Right lobe of liver (tissue), 6 donors: Measurements from ENCODE around the gene CBL. TPM values are rescaled to one million over a fixed set of nuclear protein-coding genes. Genes with fewer than 3 reads are reported as not detected.

ENCODE experiments used
- ATAC-seq, 4 donors: fragments of 200-7000 bp; cut with Tn5 transposase; one replicate each; pipeline ENCODE4 v1.9.1; 2020; ENCODE audit warnings: mild to moderate bottlenecking in 4 of 4, moderate library complexity in 4 of 4
- DNase-seq, 3 donors: peaks; one replicate each; pipeline ENCODE4 v3.0.0-alpha.2; 2020
- H3K27ac ChIP-seq, 3 donors: fragments of 200-600 bp; one replicate each; pipeline ENCODE4 v1.8.0; 2022
- H3K27me3 ChIP-seq, 2 donors: fragments of 200-600 bp; one replicate each; pipeline ENCODE4 v1.8.0; 2022
- H3K36me3 ChIP-seq, 4 donors: fragments of 200-600 bp; sonication (generic) in 1 of 4; one replicate each; pipeline versions ENCODE4 v1.5.1 to v1.8.0; 2017 to 2022; ENCODE audit warnings: control low read depth in 1 of 4
- H3K4me1 ChIP-seq, 4 donors: fragments of 200-600 bp; sonication (generic) in 1 of 4; one replicate each; pipeline versions ENCODE4 v1.5.1 to v1.8.0; 2017 to 2022; ENCODE audit warnings: control low read depth in 1 of 4
- H3K4me3 ChIP-seq, 3 donors: fragments of 200-600 bp; one replicate each; pipeline ENCODE4 v1.8.0; 2022
- H3K9me3 ChIP-seq, 4 donors: fragments of 200-600 bp; sonication (generic) in 1 of 4; one replicate each; pipeline versions ENCODE4 v1.5.1 to v1.8.0; 2017 to 2022; ENCODE audit warnings: control low read depth in 1 of 4
- POLR2A ChIP-seq: fragments of 450-650 bp; IDR thresholded peaks from one replicate; pipeline ENCODE4 v1.6.1; 2017; ENCODE audit warnings: antibody characterized with exemption, mild to moderate bottlenecking
- WGBS: methylation state at CpG from one replicate; pipeline ENCODE4 v1.1.6; 2018; ENCODE audit warnings: low coverage, low lambda C conversion rate; ENCODE audit not compliant: insufficient coverage; ENCODE audit errors: missing lambda C conversion rate; 5-methylcytosine and 5-hydroxymethylcytosine counted together
- intact Hi-C, 2 donors: fragments of 100-400 bp; cut with DNase I; formaldehyde crosslinking; loops; one replicate each; pipeline versions ENCODE4 v1.11.2 to v1.14.1; 2022
- total RNA-seq, 6 experiments: library from RNA; depleted of rRNA in 2 of 6; stranded (reverse); fragments of >200 nt in 2 of 6; fragmentation: NEBNext Ultra II Directional in 3 of 6; extraction: Animal tissue kit (Norgen Biotek cat#: 25700) in 3 of 6; gene quantifications; one replicate each; pipeline versions ENCODE4 v1.1.0 to v1.2.4, GENCODE V29; 2016 to 2023
- TF ChIP-seq, protein P1 (sequence below), 4 donors: fragments of 200-600 bp in 3 of 4; fragments of 450-650 bp in 1 of 4; IDR thresholded peaks; one replicate each; pipeline versions ENCODE4 v1.5.1 to v1.8.0; 2016 to 2022; ENCODE audit warnings: antibody characterized with exemption in 4 of 4, mild to moderate bottlenecking in 2 of 4
- donor health status: DM: no; HTN: yes; CAD: no.
- donor health status: DM: no; HTN: no; CAD: no.
- donor health status: DM: no; HTN: no; CAD: no.
- donor health status: DM: no; HTN: yes; CAD: no.
- donor health status: DM: no; HTN: yes; CAD: no.

The CBL gene
- total RNA-seq, 6 experiments from 2014 or later = 3.1 to 7.1 (median 4.6) TPM

DNA sequence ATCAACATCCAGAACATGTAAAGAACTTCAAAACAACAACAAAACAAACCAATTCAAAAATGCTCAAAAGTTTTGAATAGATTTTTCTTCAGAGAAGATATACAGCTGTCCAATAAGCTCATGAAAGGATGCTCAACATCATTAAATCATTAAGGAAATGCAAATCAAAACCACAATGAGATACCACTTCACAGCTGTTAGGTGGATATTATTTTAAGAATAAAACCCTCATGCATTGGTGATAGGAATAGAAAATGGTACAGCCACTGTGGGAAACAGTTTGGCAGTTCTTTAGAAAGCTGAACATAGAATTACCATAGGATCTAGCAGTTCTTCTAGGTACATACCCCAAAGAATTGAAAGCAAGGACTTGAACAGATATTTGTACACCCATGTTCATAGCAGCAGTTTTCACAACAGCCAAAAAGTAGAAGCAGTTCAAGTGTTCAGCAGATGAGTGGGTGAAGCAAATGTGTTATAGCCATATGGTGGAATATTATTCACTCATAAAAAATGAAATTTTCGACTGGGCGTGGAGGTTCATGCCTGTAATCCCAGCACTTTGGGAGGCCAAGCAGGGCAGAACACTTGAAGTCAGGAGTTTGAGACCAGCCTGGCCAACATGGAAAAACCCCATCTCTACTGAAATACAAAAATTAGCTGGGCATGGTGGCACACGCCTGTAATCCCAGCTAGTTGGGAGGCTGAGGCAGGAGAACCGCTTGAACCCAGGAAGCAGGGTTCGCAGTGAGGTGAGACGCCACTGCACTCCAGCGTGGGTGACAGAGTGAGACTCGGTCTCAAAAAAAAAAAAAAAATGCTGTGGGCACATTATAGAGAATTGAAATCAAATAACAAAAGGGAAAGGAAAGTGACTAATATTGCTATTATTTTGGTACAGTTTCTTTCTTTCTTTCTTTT, 42.9 kb downstream of the CBL start:
- Histone ChIP-seq H3K4me3 (no peak overlapping the region), H3K36me3 (no peaks in the 10 kb centered on the region), H3K27me3 (no peaks in the 10 kb centered on the region), H3K9me3 (no peaks in the 10 kb centered on the region), H3K4me1 (no peaks in the 10 kb centered on the region), H3K27ac (no peak overlapping the region)
- ATAC-seq = no peak
- DNase-seq = no peak
- whole genome bisulfite sequencing = 94% methylated on average over 8 of the region's 8 CpGs
- intact Hi-C loops = no loop called here
- no peak for TF ChIP-seq POLR2A
- TF ChIP-seq, protein P1, sequence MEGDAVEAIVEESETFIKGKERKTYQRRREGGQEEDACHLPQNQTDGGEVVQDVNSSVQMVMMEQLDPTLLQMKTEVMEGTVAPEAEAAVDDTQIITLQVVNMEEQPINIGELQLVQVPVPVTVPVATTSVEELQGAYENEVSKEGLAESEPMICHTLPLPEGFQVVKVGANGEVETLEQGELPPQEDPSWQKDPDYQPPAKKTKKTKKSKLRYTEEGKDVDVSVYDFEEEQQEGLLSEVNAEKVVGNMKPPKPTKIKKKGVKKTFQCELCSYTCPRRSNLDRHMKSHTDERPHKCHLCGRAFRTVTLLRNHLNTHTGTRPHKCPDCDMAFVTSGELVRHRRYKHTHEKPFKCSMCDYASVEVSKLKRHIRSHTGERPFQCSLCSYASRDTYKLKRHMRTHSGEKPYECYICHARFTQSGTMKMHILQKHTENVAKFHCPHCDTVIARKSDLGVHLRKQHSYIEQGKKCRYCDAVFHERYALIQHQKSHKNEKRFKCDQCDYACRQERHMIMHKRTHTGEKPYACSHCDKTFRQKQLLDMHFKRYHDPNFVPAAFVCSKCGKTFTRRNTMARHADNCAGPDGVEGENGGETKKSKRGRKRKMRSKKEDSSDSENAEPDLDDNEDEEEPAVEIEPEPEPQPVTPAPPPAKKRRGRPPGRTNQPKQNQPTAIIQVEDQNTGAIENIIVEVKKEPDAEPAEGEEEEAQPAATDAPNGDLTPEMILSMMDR (IDR thresholded peaks at IDR 0.05) = no peak

DNA sequence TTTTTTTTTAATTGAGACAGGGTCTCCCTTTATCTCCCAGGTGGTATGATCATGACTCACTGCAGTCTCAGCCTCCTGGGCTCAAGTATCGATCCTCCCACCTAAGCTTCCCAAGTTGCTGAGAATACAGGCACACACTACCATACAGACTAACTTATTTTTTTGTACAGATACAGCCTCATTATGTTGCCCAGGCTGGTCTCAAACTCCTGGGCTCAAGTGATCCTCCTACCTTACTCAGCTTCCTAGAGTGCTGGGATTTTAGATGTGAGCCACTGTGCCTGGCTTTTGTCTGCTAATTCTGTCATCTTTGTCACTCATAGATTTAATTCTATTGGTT, 43.5 kb downstream of the CBL start:
- no peak overlapping the region for H3K27ac ChIP-seq
- intact Hi-C loops = no loop called here
- WGBS = 100% methylated on average over 1 of the region's 1 CpG
- H3K36me3 ChIP-seq = no peaks in the 10 kb centered on the region
- no peak for TF ChIP-seq POLR2A
- TF ChIP-seq, protein P1 (IDR thresholded peaks at IDR 0.05) = no peak
- H3K4me1 ChIP-seq = no peaks in the 10 kb centered on the region
- DNase-seq = no peak
- no peaks in the 10 kb centered on the region for H3K27me3 ChIP-seq
- no peaks in the 10 kb centered on the region for H3K9me3 ChIP-seq
- ATAC-seq = no peak
- no peak overlapping the region for H3K4me3 ChIP-seq

DNA sequence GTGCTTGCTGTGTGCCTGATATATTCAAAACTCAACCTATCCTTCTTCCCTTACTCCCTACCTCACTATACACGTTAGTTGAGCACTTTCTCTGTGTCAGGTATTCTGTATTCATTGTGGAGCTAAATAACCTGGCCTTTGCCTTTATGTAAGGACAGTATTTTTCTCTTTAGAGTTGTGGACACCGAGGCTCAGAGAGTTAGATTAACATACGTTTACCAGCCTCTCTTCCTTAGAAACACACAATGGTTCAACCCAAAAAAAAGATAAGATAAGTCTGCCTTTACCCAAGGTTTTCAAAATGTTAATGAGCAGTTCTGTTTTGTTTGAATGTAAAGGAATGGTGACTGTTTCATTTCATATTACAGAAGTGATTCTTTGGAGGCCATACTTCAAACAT, 45.0 kb downstream of the CBL start:
- no peak overlapping the region for H3K27ac ChIP-seq
- H3K36me3 ChIP-seq = no peaks in the 10 kb centered on the region
- intact Hi-C loops = no loop called here
- H3K4me1 ChIP-seq = no peaks in the 10 kb centered on the region
- H3K4me3 ChIP-seq = no peak overlapping the region
- DNase-seq (no peak), ATAC-seq (no peak)
- WGBS = 83% methylated on average over 3 of the region's 3 CpGs
- no peaks in the 10 kb centered on the region for H3K9me3 ChIP-seq
- TF ChIP-seq POLR2A = no peak
- TF ChIP-seq, protein P1 (IDR thresholded peaks at IDR 0.05) = no peak
- H3K27me3 ChIP-seq = no peaks in the 10 kb centered on the region

DNA sequence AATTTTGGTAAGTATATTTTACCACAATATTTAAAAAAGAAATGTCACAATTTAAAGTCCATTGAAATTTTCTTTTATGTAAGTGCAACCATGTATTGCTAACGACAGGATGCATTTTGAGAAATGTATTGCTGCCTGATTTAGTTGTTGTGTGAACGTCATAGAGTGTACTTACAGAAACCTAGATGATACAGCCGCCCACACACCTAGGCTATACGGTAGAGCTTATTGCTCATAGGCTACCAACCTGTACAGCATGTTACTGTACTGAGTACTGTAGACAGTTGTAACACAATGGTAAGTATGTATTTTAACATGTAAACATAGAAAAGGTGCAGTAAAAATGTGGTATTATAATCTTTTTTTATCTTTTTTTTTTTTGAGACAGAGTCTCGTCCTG, 48.1 kb downstream of the CBL start:
- intact Hi-C loops = no loop called here
- ATAC-seq = no peak
- Histone ChIP-seq H3K27me3 (no peaks in the 10 kb centered on the region), H3K4me3 (no peak overlapping the region), H3K36me3 (no peaks in the 10 kb centered on the region), H3K9me3 (no peaks in the 10 kb centered on the region), H3K27ac (no peak overlapping the region), H3K4me1 (no peaks in the 10 kb centered on the region)
- no peak for DNase-seq
- WGBS = 78% methylated on average over 3 of the region's 5 CpGs
- no peak for TF ChIP-seq POLR2A
- TF ChIP-seq, protein P1 (IDR thresholded peaks at IDR 0.05) = no peak
